HG03280 (cell line): Measurements from ENCODE around the gene TRABD2B.

ENCODE experiments used
- ATAC-seq: cut with Tn5 transposase; IDR thresholded peaks from one replicate; pipeline ENCODE4 v1.9.1; 2021; ENCODE audit warnings: mild to moderate bottlenecking, moderate library complexity; ENCODE audit not compliant: unreplicated experiment

The TRABD2B gene

GRCh38 chr1:47886141-47886540, 111.0 kb downstream of the TRABD2B start:
- ATAC-seq = no peak

GRCh38 chr1:47885062-47885830, 111.9 kb downstream of the TRABD2B start:
- ATAC-seq = no peak

GRCh38 chr1:47883963-47884362, 113.2 kb downstream of the TRABD2B start:
- ATAC-seq = no peak

DNA sequence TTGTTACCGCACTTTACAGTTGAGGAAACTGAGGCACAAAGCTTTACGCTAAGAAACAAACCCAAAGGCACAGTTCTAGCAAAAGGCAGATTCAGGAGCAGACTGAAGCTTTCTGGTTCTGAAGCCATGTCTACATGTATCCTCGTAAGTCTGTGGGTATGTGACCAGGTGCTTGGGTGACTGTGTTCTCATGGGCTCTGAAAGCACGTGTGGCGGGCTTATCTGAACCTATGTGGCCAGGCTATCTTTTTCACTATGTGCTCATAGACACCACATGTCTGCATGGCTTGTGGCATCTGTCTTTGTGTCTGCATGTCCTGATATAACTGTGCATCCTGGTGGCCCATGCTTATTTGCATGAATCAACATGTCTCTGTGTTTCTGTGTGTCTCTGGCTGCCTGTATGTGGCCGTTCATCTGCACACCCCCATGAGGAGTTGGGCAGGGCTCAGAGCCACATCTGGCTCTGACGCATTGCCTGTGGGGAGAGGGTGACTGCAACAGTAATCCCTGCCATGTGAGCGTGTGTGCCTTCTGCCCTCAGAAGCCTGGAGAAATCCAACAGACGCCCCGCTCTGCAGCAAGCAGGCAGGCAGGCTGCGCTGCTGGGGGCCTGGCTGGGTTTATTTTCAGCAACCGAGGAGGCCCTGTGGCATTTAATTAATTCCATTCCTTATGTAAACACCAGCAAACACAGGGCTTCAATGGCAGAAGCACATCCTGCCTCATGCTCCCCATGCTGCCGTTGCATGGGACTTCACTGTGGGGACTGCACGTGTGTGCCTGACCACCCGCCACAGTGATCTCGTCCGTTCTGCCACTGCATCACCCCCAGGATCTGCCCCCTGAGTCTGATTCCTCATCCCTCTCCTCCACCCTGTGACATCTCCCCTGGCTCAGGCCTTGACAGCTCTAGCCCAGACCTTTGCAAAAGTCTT, 115.4 kb downstream of the TRABD2B start:
- ATAC-seq = no peak

DNA sequence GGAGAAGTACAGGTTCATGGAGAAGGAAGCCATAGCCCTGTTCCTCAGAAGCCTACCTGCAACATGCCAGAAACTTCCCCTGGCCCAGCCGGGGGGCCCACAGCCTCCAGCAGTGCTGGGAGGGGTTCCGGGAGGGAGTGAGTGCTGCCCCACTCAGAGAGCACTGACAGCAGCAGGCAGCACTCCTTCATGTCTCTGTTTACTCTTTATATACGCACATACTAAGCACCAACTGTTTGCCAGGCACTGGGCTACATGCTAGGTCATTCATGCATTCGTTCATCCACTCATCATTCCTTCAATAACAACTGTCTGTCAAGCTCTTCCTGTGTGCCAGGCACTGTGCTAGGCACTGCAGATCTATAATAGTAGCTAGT, 120.6 kb downstream of the TRABD2B start:
- ATAC-seq = no peak

DNA sequence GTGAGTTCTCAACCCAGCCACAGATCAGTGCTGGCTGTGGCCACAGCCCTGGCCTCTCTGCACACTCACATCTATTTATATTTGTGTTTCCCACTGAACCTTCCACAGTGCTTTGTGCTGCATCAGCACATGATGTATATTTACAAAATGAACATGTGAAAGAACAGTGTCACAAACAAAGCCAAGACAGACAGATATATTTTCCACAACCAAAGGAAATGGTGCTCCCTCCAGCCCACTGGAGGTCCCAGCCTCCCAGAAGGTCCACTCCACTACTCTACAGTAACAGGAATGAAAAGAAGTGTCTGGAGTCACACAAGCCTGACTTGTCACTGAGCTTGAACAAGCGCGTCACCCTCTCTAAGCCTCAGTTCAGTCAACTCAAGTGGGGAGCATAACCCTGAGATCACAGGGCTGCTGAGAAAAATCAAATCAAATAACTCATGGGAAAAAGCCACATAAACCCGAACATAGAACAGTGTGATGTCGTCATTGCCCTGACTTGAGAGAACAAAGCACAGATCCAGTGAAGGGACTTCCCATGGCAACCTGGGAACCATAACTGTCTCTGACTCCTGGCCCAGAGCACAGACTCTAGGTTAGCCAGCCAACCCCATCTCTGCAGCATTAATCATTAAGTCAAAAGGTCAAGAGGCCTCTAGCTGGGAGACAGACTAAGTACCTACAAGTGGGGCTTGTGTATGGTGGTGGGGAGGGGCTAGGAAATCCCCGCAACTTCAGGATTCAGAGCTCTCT, 121.2 kb downstream of the TRABD2B start:
- ATAC-seq = no peak

DNA sequence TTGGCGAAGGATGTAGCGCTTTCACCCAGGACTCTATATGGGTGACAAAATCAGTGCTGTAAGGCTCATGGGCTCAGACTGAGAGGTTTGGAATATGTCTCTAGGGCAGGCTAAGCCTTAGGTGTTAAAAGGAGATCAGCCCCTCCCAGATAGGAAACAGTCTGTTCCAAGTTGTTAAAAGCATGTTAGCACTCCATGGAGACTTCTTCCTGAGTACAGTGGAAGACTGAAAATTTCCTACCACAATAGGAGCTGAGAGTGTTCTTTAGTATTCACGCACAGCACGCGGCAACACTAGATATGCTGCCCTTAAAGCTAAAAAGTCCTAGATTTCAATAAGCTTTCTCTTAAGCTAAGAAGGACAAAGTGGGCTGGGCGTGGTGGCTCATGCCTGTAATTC, 122.1 kb downstream of the TRABD2B start:
- no peak for ATAC-seq

- ATAC-seq = no peak
Measured at GRCh38 chr1:47873337-47873736, 123.8 kb downstream of the TRABD2B start.

- ATAC-seq = no peak
Measured at GRCh38 chr1:47872886-47873285, 124.3 kb downstream of the TRABD2B start.

DNA sequence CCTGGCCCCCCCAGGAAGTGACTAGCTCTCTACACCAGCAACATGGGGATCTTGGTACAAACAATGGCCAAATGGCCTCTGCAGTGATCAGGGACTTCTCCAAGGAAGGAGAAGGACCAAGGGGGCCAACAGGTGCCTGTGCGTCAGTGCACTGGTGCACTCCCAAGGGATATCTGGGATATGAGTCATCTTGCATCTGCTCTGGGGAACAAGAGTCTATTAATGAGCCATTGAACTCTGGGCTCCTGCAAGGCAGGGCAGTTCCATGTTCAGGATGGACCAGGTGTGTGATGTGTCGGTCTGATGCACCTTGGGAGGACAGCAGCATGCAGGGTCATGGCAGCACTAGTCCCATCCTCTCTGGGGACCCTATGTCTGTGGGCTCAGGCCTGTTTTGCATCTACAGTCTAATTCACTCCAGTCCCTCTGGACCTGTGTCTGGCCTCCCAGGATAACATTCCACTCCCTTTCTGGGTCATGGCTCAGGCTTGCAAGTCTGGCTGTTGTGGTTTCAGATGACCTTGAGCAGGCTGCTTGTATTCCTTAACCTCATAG, 125.3 kb downstream of the TRABD2B start:
- ATAC-seq = no peak

DNA sequence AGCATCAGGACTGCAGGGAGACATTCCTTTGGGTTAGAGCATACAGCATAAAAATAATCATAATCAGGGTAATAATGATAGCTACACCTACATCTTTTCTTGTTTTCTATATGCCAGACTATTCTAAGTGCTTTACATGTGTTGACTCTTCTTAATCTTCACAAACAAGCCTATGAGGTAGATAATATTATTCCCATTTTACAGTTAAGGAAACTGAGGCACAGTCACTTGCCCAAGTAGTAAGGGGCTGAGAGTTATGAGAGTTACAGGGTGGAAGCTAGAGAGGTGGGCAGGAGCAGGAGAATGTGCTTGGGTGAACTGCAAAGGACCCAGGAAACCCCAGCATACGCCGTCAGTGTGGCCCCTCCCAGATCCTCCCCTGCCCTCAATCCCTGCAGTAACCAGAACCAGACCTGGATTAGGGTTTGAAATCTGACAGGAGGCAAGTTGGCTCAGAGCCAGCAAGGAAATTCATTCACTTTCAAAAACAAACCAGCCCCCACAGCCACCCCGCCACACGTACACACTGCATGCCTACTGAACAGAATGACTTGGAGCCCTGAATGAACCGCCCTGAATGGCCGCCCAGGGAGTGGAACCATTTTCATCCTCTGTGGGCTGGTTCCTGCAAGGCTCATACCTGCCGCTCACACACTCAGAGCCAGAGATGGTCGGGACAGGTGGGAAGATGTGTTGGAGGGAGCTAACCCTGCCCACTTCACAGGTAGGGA, 126.1 kb downstream of the TRABD2B start:
- no peak for ATAC-seq

GRCh38 chr1:47870480-47870879, 126.7 kb downstream of the TRABD2B start:
- no peak for ATAC-seq

DNA sequence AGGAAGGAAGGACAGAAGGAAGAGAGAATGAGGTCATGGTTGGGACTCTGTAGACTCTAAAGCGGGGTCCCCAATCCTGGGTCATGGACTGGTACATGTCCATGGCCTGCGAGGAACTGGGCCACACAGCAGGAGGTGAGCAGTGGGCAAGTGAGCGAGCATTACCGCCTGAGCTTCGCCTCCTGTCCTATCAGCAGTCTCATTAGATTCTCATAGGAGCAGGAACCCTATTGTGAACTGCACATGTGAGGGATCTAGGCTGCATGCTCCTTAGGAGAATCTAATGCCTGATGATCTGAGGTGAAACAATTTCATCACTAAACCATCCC, 128.9 kb downstream of the TRABD2B start:
- no peak for ATAC-seq

- no peak for ATAC-seq
Measured at GRCh38 chr1:47867438-47868347, 129.5 kb downstream of the TRABD2B start.

DNA sequence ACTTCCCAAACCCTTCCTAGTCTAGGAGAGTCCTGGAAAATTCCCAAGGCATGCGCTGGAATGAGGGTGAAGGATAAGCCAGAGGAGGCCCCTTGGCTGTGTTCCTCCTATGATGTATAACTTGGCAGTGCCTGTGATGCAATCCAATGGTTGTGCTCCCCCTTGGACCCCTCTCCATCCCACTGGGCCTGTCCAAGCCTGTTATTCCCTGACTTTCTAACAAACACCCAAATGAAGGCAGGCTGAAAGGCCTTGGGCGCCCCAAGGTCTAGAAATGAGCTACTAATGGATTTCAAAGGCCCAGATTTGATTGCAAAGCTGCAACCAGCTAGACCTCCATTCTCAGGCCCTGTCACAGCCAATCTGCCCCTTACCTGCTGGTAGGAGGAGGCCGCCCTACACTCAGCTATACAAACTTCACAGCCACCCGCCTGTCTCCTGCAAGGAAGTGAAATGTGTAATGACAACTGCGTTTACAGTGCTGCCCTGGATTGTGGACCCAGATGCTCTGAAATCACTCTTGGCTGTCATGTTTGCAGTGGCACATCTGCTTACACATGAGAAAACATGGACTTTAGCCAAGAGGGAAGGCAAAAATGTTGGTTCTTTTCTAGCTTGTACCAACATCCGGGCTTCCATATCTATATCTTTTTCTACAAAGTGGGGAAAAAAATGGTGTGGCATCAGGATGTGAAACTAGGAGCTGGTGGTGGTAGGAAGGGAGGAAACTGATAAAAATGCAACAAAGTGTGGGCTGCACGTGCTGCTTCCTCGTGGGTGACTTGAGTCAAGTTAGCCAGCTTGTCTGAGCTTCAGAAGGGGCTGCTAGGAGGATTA, 130.4 kb downstream of the TRABD2B start:
- ATAC-seq = no peak

GRCh38 chr1:47865881-47866535, 131.2 kb downstream of the TRABD2B start:
- ATAC-seq = no peak

DNA sequence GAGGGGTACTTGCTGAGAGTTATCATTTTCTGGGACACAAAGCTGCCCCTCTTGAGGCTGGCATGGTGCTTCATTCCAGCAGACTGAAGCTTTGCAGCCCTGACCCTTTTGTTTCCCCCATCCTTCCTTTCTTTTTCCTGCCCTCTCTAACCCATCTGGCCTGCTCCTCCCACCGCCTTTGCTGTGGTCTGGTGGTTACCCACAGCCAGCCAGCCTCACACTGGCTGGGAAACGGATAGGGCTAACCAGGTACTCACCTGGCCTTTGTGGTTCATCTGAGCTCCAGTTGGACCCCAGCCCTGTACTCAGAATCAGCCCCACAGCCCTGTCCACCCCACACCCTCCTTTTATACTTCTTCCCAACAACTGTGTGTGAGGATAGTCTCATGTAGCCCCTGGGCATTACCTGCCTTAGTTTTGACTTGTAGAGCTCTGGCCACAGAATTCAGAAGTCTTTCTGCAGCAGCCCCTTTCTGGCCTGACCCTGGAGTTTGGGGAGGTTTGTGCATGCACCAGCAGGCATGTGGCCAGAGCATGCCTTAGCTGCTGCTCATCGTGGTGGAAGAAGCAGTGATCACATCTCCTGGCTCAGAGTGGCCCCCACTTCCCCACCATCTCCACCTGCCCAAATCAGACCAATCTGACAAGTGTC, 138.0 kb downstream of the TRABD2B start:
- ATAC-seq = no peak

- ATAC-seq = no peak
Measured at GRCh38 chr1:47856996-47857395, 140.2 kb downstream of the TRABD2B start.
